Measurements from ENCODE around the gene RFX6.

RFX6 gene

GRCh38 chr6:116847227-116847626 lies 29.8 kb upstream of the RFX6 start:
- no peak overlapping the region for H3K27ac ChIP-seq (replicated peaks)
- DNase-seq (ENCODE audit: low read depth in 1 of 2, low spot score in 1 of 2) = no peak
- H3K27me3 ChIP-seq (ENCODE audit: insufficient read depth, poor library complexity, severe bottlenecking) = peaks cover 3% of the 10 kb centered on the region
- TF ChIP-seq SPI1 (IDR thresholded peaks at IDR 0.05; ENCODE audit: borderline replicate concordance, low read depth) (no peak), REST (IDR thresholded peaks at IDR 0.05; ENCODE audit: insufficient replicate concordance, low read depth) (no peak), CTCF (IDR thresholded peaks at IDR 0.05; ENCODE audit: insufficient read depth, low read length) (no peak)
- H3K4me3 ChIP-seq (replicated peaks; ENCODE audit: insufficient read depth, low read length) = no peak overlapping the region

GRCh38 chr6:116858060-116858459 lies 19.0 kb upstream of the RFX6 start:
- TF ChIP-seq REST (IDR thresholded peaks at IDR 0.05; ENCODE audit: insufficient replicate concordance, low read depth) (no peak), GABPA (IDR thresholded peaks at IDR 0.05; ENCODE audit: low read depth) (no peak), CTCF (IDR thresholded peaks at IDR 0.05; ENCODE audit: insufficient read depth, low read length) (no peak), POLR2AphosphoS5 (IDR thresholded peaks at IDR 0.05; ENCODE audit: low read depth) (no peak), SPI1 (IDR thresholded peaks at IDR 0.05; ENCODE audit: borderline replicate concordance, low read depth) (no peak)
- Histone ChIP-seq H3K27me3 (ENCODE audit: insufficient read depth, poor library complexity, severe bottlenecking) (no peaks in the 10 kb centered on the region), H3K4me3 (replicated peaks; ENCODE audit: insufficient read depth, low read length) (no peak overlapping the region), H3K27ac (replicated peaks) (no peak overlapping the region)
- no peak for DNase-seq (ENCODE audit: low read depth in 1 of 2, low spot score in 1 of 2)

DNA sequence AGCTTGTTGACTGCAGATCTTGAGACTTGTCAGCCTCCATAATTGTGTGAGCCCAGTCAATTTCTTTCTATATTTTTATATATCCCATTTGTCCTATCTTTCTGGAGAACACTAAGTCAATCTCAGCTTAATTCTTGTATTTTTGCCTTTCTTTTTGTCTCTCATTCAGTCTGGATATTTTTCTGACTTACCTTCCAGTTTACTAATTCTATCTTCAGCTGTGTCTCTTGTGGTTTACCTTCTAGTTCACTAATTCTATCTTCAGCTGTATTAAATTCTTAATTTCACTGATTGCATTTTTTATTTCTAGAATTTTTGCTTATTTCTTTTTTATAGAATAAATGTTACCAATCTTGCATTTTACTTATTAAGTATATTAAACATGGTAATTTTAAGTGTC lies 17.8 kb upstream of the RFX6 start:
- Histone ChIP-seq H3K4me3 (replicated peaks; ENCODE audit: insufficient read depth, low read length) (no peak overlapping the region), H3K27ac (replicated peaks) (no peak overlapping the region), H3K27me3 (ENCODE audit: insufficient read depth, poor library complexity, severe bottlenecking) (no peaks in the 10 kb centered on the region)
- no peak for DNase-seq (ENCODE audit: low read depth in 1 of 2, low spot score in 1 of 2)
- TF ChIP-seq REST (IDR thresholded peaks at IDR 0.05; ENCODE audit: insufficient replicate concordance, low read depth) = no peak
- TF ChIP-seq SPI1 (IDR thresholded peaks at IDR 0.05; ENCODE audit: borderline replicate concordance, low read depth) = no peak
- no peak for TF ChIP-seq GABPA (IDR thresholded peaks at IDR 0.05; ENCODE audit: low read depth)
- TF ChIP-seq POLR2AphosphoS5 (IDR thresholded peaks at IDR 0.05; ENCODE audit: low read depth) = no peak
- no peak for TF ChIP-seq CTCF (IDR thresholded peaks at IDR 0.05; ENCODE audit: insufficient read depth, low read length)
